HG02763 (cell line): ENCODE measurements around the gene NNT.

ENCODE experiments used
- ATAC-seq: cut with Tn5 transposase; IDR thresholded peaks from one replicate; pipeline ENCODE4 v1.9.1; 2021; ENCODE audit warnings: mild to moderate bottlenecking, moderate library complexity; ENCODE audit not compliant: unreplicated experiment

NNT gene

GRCh38 chr5:43622074-43622473, 19.1 kb downstream of the NNT start:
- no peak for ATAC-seq

- no peak for ATAC-seq
Observed at GRCh38 chr5:43623048-43623680, 20.2 kb downstream of the NNT start.

GRCh38 chr5:43627028-43627427, 24.0 kb downstream of the NNT start:
- no peak for ATAC-seq

- ATAC-seq = peak; percentile 79
Observed at GRCh38 chr5:43631182-43631910, 28.4 kb downstream of the NNT start.

GRCh38 chr5:43634621-43635020, 31.6 kb downstream of the NNT start:
- no peak for ATAC-seq

GRCh38 chr5:43635374-43635773, 32.4 kb downstream of the NNT start:
- no peak for ATAC-seq

- no peak for ATAC-seq
Observed at GRCh38 chr5:43636076-43636475, 33.1 kb downstream of the NNT start.

- ATAC-seq = no peak
Observed at GRCh38 chr5:43637416-43637815, 34.4 kb downstream of the NNT start.

- no peak for ATAC-seq
Observed at GRCh38 chr5:43638107-43638506, 35.1 kb downstream of the NNT start.

- ATAC-seq = no peak
Observed at GRCh38 chr5:43638546-43638945, 35.6 kb downstream of the NNT start.

GRCh38 chr5:43639566-43639965, 36.6 kb downstream of the NNT start:
- ATAC-seq = no peak

- no peak for ATAC-seq
Observed at GRCh38 chr5:43642428-43642827, 39.4 kb downstream of the NNT start.

- ATAC-seq = no peak
Observed at GRCh38 chr5:43643327-43643726, 40.3 kb downstream of the NNT start.

- no peak for ATAC-seq
Observed at GRCh38 chr5:43643750-43644149, 40.8 kb downstream of the NNT start.

- no peak for ATAC-seq
Observed at GRCh38 chr5:43646992-43647391, 44.0 kb downstream of the NNT start.

- no peak for ATAC-seq
Observed at GRCh38 chr5:43647789-43648188, 44.8 kb downstream of the NNT start.

- no peak for ATAC-seq
Observed at GRCh38 chr5:43648499-43649124, 45.6 kb downstream of the NNT start.

GRCh38 chr5:43649256-43649655, 46.3 kb downstream of the NNT start:
- ATAC-seq = no peak

GRCh38 chr5:43652537-43653302, 49.7 kb downstream of the NNT start:
- ATAC-seq = no peak

- ATAC-seq = no peak
Observed at GRCh38 chr5:43658509-43658908, 55.5 kb downstream of the NNT start.

- ATAC-seq = no peak
Observed at GRCh38 chr5:43659075-43659474, 56.1 kb downstream of the NNT start.
